HG03342 (cell line): Measurements from ENCODE around the gene FRA10AC1.
A peak's percentile ranks its signal among the peaks of the same experiment; 100 is the strongest.
"Not testable (repeated sequence)": the region's sequence is repeated elsewhere in the genome, so short reads cannot be mapped to it uniquely, and the experiment has no call there.

Experiments used
- ATAC-seq: cut with Tn5 transposase; IDR thresholded peaks from one replicate; pipeline ENCODE4 v1.9.1; 2021; ENCODE audit warnings: mild to moderate bottlenecking, moderate library complexity; ENCODE audit not compliant: unreplicated experiment

Gene FRA10AC1

GRCh38 chr10:93703841-93704240, 1.4 kb upstream of the FRA10AC1 start:
- no peak for ATAC-seq

DNA sequence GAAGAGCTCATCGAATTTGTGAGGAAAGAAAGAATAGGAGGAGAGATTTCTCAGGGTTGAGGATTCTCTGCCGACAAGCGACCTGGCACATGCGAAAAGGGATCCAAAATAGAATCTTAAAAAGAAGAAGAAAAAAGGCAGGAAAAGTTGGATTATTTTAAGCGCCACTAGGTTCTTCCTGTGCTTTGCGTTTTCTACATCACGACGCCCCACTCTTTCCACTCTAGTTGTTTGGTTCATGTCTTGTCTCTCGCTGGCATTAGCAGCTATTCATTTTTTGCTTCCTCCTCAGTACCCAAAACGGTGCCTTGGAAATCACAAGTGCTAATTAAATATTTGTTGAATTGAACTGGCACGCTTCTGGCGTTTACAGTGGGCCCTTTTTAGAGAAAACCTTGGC, 674 bp upstream of the FRA10AC1 start:
- ATAC-seq = peak; percentile 4

- peak; percentile 27 for ATAC-seq
Observed at GRCh38 chr10:93701866-93702209, 554 bp downstream of the FRA10AC1 start.

- ATAC-seq = no peak
Observed at GRCh38 chr10:93697207-93697606, 5.2 kb downstream of the FRA10AC1 start.

DNA sequence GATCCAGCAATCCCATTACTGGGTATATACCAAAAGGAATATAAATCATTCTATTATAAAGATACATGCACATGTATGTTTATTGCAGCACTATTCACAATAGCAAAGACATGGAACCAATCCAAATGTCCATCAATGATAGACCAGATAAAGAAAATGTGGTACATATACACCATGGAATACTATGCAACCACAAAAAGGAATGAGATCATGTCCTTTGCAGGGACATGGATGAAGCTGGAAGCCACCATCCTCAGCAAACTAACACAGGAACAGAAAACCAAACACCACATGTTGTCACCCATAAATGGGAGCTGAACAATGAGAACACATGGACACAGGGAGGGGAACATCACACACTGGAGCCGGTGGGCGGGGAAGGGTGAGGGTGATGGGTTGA, 5.8 kb downstream of the FRA10AC1 start:
- not testable (repeated sequence) for ATAC-seq

DNA sequence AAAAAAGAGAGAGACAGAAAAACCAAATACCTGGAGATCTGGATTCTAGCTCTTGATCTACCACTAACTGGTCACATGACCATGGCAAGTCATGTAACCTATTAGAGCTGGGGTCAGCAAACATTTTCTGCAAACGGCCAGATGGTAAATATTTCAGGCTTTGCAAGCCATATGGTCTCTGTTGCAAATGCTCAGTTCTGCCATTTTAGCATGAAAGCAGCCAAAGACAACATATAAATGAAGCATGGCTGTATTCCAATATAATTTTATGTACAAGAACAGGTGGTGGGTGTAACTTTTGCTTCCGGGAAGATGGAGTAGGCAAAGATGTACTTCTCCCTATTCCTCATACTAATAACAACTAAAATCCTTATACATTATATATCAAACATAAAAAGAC, 6.7 kb downstream of the FRA10AC1 start:
- no peak for ATAC-seq

DNA sequence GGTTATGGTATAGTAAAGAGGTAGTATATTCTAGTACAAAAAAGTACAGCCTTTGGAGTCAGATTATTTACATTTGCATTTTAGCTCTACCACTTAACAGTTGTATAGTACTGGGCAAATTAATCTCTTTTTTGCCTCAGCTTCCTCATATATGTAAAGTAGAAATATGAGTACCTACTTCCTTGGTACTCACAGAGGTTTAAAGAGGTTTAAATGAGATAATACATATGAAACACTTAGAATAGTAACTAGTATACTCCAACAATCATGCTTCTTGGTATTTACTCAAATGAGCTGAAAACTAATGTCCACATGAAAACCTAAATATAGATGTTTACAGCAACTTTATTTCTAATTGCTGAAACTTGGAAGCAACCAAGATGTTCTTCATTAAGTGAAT, 14.7 kb downstream of the FRA10AC1 start:
- ATAC-seq = no peak

DNA sequence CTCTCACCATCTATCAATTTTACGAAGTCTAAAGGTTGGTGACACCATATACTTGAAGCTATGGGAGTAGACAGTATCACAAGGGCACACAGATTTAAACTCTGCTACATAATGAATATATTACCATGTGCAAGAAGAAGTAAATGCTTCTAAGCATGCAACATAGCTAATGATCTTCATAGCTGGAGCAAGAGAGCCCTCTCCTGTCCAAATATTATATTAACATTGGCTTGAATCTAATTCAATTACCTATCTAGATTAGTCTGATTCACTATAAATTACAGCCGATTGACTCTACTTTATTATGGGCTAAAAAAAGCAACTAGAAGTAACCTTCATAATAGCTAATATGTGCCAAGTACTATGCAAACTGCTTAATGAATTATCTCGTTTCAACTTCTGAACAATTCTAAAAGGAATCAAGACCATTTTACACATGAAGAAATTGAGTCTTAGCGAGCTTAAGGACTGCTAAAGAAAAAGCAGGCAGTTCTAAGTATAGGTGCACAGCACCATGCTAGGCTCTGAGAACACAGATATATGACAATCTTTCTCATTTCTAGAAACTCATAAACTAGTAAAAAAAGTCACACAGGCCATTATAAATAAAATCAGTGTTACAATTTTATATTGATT, 21.9 kb downstream of the FRA10AC1 start:
- no peak for ATAC-seq

GRCh38 chr10:93678805-93679587, 23.4 kb downstream of the FRA10AC1 start:
- no peak for ATAC-seq

GRCh38 chr10:93678386-93678785, 24.0 kb downstream of the FRA10AC1 start:
- no peak for ATAC-seq

- no peak for ATAC-seq
Observed at GRCh38 chr10:93673791-93674190, 28.6 kb downstream of the FRA10AC1 start.

GRCh38 chr10:93672890-93673289, 29.5 kb downstream of the FRA10AC1 start:
- no peak for ATAC-seq

GRCh38 chr10:93672022-93672678, 30.2 kb downstream of the FRA10AC1 start:
- no peak for ATAC-seq

DNA sequence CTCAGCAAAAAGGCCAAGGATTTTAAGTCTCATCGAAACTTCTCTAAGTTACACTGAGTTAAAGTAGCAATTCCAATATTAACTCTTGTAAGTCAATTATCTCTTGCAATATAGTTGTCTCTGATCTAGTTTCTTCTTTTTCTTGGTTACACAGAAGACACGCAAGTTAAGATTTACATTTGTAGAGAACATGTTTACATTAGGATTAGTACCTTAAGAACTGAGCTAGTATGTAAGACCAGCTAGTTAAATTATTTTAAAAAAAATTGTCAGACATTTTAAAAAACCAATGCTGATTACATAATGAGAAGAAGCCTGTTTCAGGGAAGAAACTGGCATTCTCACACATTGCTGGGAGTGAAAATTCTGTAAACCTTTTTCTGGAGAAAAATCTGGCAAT, 31.4 kb downstream of the FRA10AC1 start:
- ATAC-seq = no peak

DNA sequence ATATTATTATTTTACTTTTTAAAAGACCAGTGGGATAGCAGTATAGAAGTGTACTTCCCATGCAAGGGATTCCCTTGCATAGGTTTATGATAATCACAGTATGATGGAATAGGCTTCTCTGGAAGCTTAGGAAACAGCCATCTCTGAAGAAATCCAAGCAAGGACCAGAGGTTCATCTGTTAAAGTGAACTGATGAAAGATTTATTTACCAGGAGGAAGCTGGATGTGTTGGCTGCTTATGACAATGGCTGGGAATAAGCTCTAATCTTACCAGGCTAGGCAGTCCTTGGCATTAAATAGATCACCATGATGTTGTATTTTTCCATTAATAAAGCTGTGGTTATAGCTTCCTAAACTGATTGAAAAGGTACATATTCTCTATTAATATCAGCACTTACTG, 32.0 kb downstream of the FRA10AC1 start:
- no peak for ATAC-seq

- ATAC-seq = no peak
Observed at GRCh38 chr10:93667795-93668194, 34.6 kb downstream of the FRA10AC1 start.

- ATAC-seq = no peak
Observed at GRCh38 chr10:93666030-93666429, 36.4 kb downstream of the FRA10AC1 start.

- ATAC-seq = no peak
Observed at GRCh38 chr10:93657757-93658156, 44.6 kb downstream of the FRA10AC1 start.

DNA sequence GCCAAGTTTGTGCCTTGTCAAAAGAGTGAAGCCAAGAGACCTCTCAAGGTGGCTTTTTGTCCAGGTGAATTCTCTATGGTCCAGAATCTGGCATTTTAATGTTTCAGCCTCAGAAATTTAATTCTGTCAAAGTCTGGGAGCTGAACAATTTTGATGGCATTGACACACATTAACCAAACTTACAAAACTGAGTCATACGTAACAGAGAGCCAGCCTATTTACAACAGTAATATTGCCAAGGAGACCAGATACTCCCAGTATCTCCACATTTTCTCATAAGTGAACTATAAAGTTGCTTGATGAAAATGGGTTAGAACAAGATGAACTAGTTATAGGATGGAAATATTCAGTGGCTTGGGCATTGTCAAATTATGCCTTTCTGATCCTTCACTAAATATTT, 46.2 kb downstream of the FRA10AC1 start:
- ATAC-seq = no peak

DNA sequence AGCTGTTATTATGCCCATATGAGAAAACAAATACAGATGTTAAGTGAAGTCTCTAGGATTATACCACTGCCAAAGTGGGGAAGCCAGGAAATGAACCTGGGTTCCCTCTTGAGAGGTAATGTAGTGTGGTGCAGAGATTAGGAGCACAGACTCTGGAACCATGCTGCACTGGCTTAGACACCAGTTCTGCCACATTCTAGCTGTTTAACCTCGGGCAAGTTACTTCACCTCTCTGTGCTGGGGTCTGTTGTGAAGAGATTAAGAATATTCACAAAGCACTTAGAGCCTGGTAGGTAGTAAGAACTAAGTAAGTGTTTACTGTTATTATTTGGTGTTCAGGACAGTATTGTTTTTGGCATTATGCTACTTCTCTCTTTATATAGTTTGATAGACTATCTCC, 48.2 kb downstream of the FRA10AC1 start:
- no peak for ATAC-seq

- no peak for ATAC-seq
Observed at GRCh38 chr10:93652857-93653256, 49.5 kb downstream of the FRA10AC1 start.

- ATAC-seq = no peak
Observed at GRCh38 chr10:93639791-93640190, 62.6 kb downstream of the FRA10AC1 start.
